SKM-1 treated with dmso at 0.1 percent for 144 hours (cell line): ENCODE data around the gene PTPN1.

Experiments used
- DNase-seq: peaks from one replicate; lab custom pipeline; 2025; ENCODE audit not compliant: unreplicated experiment; lab: John Stamatoyannopoulos, UW

The PTPN1 gene

GRCh38 chr20:50628853-50629669 lies 118.9 kb downstream of the PTPN1 start:
- no peak for DNase-seq

GRCh38 chr20:50629670-50630045 lies 119.5 kb downstream of the PTPN1 start:
- DNase-seq: no peak

- no peak for DNase-seq
These were observed 120.5 kb downstream of the PTPN1 start for GRCh38 chr20:50630578-50631263.

- no peak for DNase-seq
These were observed 122.1 kb downstream of the PTPN1 start for GRCh38 chr20:50632236-50632635.

- no peak for DNase-seq
These were observed 122.5 kb downstream of the PTPN1 start for GRCh38 chr20:50632701-50633100.

GRCh38 chr20:50633361-50633760 lies 123.2 kb downstream of the PTPN1 start:
- DNase-seq: no peak

GRCh38 chr20:50634191-50634590 lies 124.0 kb downstream of the PTPN1 start:
- DNase-seq: no peak
